Right lobe of liver (tissue), 4 donors: ENCODE results near the gene TTC39A.

Source experiments
- CTCF ChIP-seq, 4 donors: fragments of 200-600 bp in 3 of 4; fragments of 450-650 bp in 1 of 4; IDR thresholded peaks; one replicate each; pipeline versions ENCODE4 v1.5.1 to v1.8.0; 2016 to 2022; ENCODE audit warnings: antibody characterized with exemption in 4 of 4, mild to moderate bottlenecking in 2 of 4
- POLR2A ChIP-seq: fragments of 450-650 bp; IDR thresholded peaks from one replicate; pipeline ENCODE4 v1.6.1; 2017; ENCODE audit warnings: antibody characterized with exemption, mild to moderate bottlenecking
- donor health status: DM: no; HTN: no; CAD: no.
- donor health status: DM: no; HTN: no; CAD: no.
- donor health status: DM: no; HTN: yes; CAD: no.

GRCh38 chr1:51297401-51298321, 32.7 kb downstream of the TTC39A start:
- TF ChIP-seq CTCF (IDR thresholded peaks at IDR 0.05) (no peak), POLR2A (no peak)
